Peyer's patch (tissue), 4 donors: Measurements from ENCODE around the gene MDFI. TPM values are rescaled to one million over a fixed set of nuclear protein-coding genes. Genes with fewer than 3 reads are reported as not detected.

ENCODE experiments used
- DNase-seq, 3 donors: peaks; one replicate each; pipeline ENCODE4 v3.0.0-alpha.2; 2017 to 2019
- H3K27ac ChIP-seq, 4 donors: fragments of 200-600 bp; sonication (generic); one replicate each; pipeline ENCODE4 v1.5.1; 2016 to 2019
- H3K27me3 ChIP-seq, 2 donors: fragments of 200-600 bp; sonication (generic); one replicate each; pipeline ENCODE4 v1.5.1; 2019
- H3K36me3 ChIP-seq, 3 donors: fragments of 200-600 bp; sonication (generic); one replicate each; pipeline ENCODE4 v1.5.1; 2016 to 2019
- H3K4me1 ChIP-seq, 4 donors: fragments of 200-600 bp; sonication (generic); one replicate each; pipeline ENCODE4 v1.5.1; 2016 to 2019
- H3K4me3 ChIP-seq, 4 donors: fragments of 200-600 bp; sonication (generic); 1 replicate in 3 of 4; 2 replicates in 1 of 4; pipeline ENCODE4 v1.5.1; 2016 to 2019; ENCODE audit warnings: mild to moderate bottlenecking in 1 of 4
- H3K9me3 ChIP-seq, 4 donors: fragments of 200-600 bp; sonication (generic); one replicate each; pipeline ENCODE4 v1.5.1; 2016 to 2019; ENCODE audit warnings: mild to moderate bottlenecking in 1 of 4
- POLR2A ChIP-seq, 2 donors: fragments of 450-650 bp; IDR thresholded peaks; one replicate each; pipeline ENCODE4 v1.5.1; 2017; ENCODE audit warnings: antibody characterized with exemption in 2 of 2, mild to moderate bottlenecking in 2 of 2, moderate library complexity in 2 of 2
- total RNA-seq, 4 donors: library from RNA; depleted of rRNA; stranded (reverse); fragments of >200 nt; gene quantifications; one replicate each; pipeline ENCODE4 v1.1.0, GENCODE V29; 2016
- TF ChIP-seq, protein P1 (sequence below), 6 experiments: fragments of 450-650 bp in 4 of 6; fragments of 200-600 bp in 2 of 6; sonication (generic) in 1 of 6; IDR thresholded peaks; one replicate each; pipeline ENCODE4 v1.5.1; 2017 to 2019; ENCODE audit warnings: antibody characterized with exemption in 6 of 6, mild to moderate bottlenecking in 3 of 6, moderate library complexity in 1 of 6

Gene MDFI
- total RNA-seq, 4 donors from 2014 or later, result 0.94 to 2.6 (median 2.4) TPM; not detected in 1

DNA sequence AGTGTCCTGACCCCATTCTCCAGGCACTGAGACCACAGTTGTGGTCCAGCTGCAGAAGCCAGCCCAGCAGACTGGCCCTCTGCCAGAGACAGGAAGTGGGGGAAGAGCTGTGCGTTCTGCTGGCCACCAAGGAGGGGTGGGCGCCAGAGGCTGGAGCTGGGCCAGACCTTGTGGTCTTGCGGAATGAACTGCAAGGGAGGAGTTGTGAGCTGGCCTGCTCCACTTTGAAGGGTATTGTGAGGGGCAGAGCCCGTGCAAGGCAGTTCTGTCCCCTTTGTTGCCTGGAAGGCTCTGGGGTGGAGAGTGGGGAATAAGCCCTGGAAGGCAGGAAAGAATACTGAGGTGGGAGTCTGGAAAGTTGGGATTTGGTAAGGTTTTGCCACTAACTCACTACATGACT, 3.6 kb upstream of the MDFI start:
- H3K27ac ChIP-seq, result no peak overlapping the region
- H3K4me1 ChIP-seq, result peaks cover 0 to 22% (median 11%) of the 10 kb centered on the region in 4 donors
- H3K9me3 ChIP-seq, result no peaks in the 10 kb centered on the region
- peaks cover 6 to 17% of the 10 kb centered on the region in 2 donors for H3K27me3 ChIP-seq
- DNase-seq, result no peak
- no peak overlapping the region for H3K4me3 ChIP-seq
- TF ChIP-seq POLR2A (IDR thresholded peaks at IDR 0.05), result no peak
- TF ChIP-seq, protein P1, sequence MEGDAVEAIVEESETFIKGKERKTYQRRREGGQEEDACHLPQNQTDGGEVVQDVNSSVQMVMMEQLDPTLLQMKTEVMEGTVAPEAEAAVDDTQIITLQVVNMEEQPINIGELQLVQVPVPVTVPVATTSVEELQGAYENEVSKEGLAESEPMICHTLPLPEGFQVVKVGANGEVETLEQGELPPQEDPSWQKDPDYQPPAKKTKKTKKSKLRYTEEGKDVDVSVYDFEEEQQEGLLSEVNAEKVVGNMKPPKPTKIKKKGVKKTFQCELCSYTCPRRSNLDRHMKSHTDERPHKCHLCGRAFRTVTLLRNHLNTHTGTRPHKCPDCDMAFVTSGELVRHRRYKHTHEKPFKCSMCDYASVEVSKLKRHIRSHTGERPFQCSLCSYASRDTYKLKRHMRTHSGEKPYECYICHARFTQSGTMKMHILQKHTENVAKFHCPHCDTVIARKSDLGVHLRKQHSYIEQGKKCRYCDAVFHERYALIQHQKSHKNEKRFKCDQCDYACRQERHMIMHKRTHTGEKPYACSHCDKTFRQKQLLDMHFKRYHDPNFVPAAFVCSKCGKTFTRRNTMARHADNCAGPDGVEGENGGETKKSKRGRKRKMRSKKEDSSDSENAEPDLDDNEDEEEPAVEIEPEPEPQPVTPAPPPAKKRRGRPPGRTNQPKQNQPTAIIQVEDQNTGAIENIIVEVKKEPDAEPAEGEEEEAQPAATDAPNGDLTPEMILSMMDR (IDR thresholded peaks at IDR 0.05), result no peak
- H3K36me3 ChIP-seq, result no peaks in the 10 kb centered on the region

DNA sequence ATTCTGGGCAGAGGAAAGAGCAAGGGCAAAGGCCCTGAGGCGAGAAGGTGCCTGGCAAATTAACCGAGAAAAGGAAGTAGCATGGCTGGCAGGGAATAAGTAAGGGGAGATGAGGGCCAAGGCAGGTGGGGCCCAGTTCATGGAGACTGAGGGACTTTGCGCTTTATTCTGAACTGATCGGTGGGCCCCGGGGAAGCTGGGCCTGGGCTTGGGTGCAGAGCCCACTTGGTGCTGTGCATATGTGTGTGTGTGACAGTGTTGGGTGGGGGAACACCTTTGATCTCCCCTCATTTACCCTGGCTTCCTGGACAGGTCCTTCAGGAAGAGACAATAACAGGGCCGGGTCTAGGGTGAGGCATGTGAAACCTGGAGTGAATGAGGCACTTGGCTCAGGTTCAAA, 2.9 kb upstream of the MDFI start:
- Histone ChIP-seq H3K4me3 (no peak overlapping the region), H3K4me1 (peaks cover 0 to 22% (median 11%) of the 10 kb centered on the region in 4 donors), H3K9me3 (no peaks in the 10 kb centered on the region), H3K27ac (no peak overlapping the region), H3K36me3 (no peaks in the 10 kb centered on the region), H3K27me3 (peaks cover 6 to 17% of the 10 kb centered on the region in 2 donors)
- DNase-seq, result no peak
- no peak for TF ChIP-seq POLR2A (IDR thresholded peaks at IDR 0.05)

DNA sequence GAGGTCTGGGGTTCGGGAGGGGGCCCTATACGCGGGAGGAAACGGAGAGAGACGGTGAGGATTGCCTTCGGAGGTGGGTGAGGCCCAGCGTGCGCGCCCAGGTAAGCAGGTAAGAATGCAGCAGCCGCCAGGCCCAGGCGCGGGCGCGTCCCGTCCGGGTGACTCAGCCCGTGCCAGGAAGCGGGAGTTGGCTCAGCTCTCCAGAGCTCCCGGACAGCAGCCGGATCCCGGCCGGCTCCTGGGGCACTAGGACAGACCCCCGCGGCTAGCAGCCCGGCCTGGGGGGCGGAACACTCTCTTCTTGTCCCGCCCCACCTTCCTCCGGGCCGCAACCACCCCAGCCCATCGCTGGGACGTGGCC, 1.5 kb upstream of the MDFI start:
- H3K9me3 ChIP-seq, result no peaks in the 10 kb centered on the region
- no peaks in the 10 kb centered on the region for H3K36me3 ChIP-seq
- no peak overlapping the region for H3K27ac ChIP-seq
- peaks cover 6 to 17% of the 10 kb centered on the region in 2 donors for H3K27me3 ChIP-seq
- DNase-seq, result peak in 2 of 3 donors; percentile 70 to 81
- TF ChIP-seq, protein P1 (IDR thresholded peaks at IDR 0.05), result no peak
- TF ChIP-seq POLR2A (IDR thresholded peaks at IDR 0.05), result no peak
- H3K4me1 ChIP-seq, result peaks cover 0 to 22% (median 11%) of the 10 kb centered on the region in 4 donors
- H3K4me3 ChIP-seq, result peak overlapping the region in 3 of 4 donors; percentile 34 to 51 (median 44)

DNA sequence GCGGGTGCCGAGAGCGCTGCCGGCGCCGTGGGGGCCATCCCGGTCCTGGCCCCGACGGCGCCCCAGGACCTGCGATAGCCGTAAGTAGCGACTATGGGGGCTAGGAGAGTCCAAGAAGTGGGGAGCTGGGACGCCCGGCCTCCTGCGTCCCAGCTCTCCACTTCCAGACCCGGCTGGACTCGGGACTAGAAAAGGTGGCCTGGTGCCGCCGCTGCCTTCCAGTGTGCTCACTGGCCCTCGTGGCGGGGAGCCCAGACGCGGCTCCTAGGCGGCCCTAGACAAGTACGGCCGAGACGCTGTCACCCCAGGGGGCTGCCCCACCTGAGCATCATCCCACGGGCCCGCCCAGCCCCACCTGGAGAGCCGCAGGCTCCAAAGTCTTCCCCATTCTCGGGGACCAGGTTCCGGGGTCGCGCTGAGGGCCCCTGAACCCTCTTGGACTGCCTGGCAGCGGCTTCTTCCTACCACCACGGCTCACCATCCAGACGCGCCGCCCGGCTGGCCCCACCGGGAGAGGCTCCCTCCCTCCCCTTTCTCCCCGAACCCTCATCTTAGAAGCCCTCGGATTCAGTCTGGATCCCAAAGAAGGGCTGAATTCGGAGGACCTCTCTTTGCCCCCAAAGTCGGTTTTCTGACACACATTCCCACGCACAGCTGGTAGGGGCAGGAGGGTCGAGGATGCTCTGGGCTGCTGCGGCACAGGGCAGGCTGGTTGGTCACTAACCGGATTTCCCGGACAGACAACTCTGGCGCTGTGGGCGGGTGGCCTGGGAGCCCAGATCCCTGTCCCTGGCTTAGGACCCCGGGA, 870 bp upstream of the MDFI start:
- Histone ChIP-seq H3K27me3 (peaks cover 6 to 17% of the 10 kb centered on the region in 2 donors), H3K27ac (no peak overlapping the region), H3K4me3 (peak overlapping the region in 3 of 4 donors; percentile 34 to 51 (median 44)), H3K36me3 (no peaks in the 10 kb centered on the region), H3K4me1 (peaks cover 0 to 22% (median 11%) of the 10 kb centered on the region in 4 donors), H3K9me3 (no peaks in the 10 kb centered on the region)
- TF ChIP-seq, protein P1 (IDR thresholded peaks at IDR 0.05), result no peak
- no peak for DNase-seq

DNA sequence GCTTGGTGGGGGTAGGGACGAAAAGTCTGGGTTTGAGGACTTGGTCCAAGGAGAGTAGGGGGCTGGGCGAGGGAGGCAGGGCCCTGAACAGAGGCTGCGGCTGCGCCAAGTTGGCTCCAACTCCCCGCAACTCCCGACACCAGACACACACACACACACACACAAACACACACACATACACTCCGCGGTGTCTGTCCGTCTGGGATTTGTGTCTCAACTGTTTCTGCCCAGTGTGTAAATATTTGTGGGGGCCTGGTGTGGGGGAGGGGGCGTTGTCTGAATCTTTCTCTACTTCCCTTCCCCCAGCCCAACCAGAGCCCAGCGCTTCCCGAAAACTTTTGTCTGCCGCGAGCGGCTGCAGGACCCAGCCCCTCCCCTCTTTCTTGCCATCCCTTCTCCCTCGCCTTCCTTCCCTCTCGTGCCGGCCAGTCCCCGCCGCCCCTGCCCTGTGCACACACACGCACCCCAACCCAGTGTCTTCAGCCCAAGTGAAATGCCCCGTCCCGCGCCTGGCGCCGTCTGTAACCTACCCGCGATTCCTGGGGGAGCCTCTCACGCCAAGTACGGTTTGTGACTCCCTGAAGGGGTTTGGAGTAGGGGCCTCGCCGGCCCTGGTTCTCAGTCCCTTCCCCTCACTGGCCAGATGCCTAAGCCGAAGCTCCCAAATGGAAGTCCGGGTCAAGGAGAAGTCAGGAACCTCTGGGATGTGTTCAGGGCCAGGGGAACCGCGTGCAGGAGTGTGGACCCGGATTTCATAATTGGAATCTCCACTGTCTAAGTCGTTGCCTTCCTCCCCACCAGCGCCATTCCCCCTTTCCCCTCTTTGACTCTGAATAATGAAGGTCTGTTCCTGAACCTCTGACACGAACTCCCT, 904 bp downstream of the MDFI start:
- peaks cover 0 to 22% (median 11%) of the 10 kb centered on the region in 4 donors for H3K4me1 ChIP-seq
- H3K4me3 ChIP-seq, result peak overlapping the region in 3 of 4 donors; percentile 33 to 51 (median 44)
- peaks cover 6 to 17% of the 10 kb centered on the region in 2 donors for H3K27me3 ChIP-seq
- H3K27ac ChIP-seq, result peak overlapping the region in 1 of 4 donors; percentile 52
- DNase-seq, result no peak
- H3K9me3 ChIP-seq, result no peaks in the 10 kb centered on the region
- TF ChIP-seq, protein P1 (IDR thresholded peaks at IDR 0.05), result no peak
- no peak for TF ChIP-seq POLR2A (IDR thresholded peaks at IDR 0.05)
- no peaks in the 10 kb centered on the region for H3K36me3 ChIP-seq
